ENCODE results near the gene HOMER3.
A peak's percentile ranks its signal among the peaks of the same experiment; 100 is the strongest.
"Not testable (repeated sequence)": the region's sequence is repeated elsewhere in the genome, so short reads cannot be mapped to it uniquely, and the experiment has no call there.

Gene HOMER3

DNA sequence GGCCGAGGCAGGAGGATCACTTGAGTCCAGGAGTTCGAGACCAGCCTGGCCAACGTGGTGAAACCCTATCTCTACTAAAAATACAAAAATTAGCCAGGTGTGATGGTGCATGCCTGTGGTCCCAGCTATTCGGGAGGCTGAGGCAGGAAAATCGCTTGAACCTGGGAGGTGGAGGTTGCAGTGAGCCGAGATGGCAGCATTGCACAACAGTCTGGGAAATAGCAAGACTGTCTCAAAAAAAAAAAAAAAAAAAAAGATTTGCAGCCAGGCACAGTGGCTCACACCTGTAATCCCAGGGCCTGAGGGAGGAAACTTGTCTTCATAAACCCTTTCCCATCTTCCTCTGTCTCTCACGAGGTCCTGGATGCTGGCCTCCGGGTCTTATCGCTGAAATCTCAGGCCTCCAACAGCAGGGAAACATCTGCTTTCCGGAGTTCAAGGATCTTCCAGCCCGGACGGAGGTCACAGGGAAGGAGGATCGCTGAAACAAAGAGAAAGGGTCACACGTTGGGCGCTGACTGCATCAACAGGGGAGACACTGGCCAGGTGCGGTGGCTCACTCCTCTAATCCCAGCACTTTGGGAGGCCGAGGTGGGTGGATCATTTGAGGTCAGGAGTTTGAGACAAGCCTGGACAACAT, 11.5 kb upstream of the HOMER3 start:
- not testable (repeated sequence) for DNase-seq (ENCODE audit: low spot score)

DNA sequence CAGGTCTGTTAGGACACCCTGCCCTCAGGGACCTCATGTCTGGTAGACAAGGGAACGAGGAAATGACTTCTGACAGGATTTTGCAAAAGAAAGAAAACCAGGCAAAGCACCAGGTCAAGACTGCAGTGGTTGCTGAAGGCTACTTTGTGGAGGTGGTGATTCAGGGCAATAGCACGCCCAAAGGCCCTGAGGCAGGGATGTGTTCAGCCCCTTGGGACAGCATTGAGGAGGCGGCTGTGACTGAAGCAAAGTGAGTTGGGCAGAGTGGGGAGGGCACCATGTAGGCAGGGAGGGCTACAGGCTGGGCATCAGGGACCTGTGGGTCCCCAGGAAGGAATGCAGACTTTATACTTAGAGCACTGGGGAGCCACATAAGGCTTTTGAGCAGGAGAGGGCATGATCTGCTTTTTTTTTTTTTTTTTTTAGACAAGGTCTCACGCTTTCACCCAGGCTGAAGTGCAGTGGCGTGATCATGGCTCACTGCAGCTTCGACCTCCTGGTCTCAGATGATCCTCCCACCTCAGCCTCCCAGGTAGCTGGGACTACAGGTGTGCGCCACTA, 10.8 kb upstream of the HOMER3 start:
- DNase-seq (ENCODE audit: low spot score): no peak

DNA sequence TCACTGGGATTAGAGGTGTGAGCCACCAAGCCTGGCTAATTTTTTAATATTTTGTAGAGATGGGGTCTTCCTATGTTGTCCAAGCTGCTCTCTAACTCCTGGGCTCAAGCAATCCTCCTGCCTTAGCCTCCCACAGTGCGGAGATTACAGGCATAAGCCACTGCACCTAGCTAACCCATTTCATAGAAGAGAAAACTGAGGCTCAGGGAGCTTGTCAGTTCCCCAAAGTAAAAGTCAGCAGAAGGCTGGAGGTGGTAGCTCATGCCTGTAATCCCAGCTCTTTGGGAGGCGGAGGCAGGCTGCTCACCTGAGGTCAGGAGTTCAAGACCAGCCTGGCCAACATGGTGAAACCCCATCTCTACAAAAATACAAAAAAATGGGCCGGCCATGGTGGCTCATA, 8.8 kb upstream of the HOMER3 start:
- no peak for DNase-seq (ENCODE audit: low spot score)

DNA sequence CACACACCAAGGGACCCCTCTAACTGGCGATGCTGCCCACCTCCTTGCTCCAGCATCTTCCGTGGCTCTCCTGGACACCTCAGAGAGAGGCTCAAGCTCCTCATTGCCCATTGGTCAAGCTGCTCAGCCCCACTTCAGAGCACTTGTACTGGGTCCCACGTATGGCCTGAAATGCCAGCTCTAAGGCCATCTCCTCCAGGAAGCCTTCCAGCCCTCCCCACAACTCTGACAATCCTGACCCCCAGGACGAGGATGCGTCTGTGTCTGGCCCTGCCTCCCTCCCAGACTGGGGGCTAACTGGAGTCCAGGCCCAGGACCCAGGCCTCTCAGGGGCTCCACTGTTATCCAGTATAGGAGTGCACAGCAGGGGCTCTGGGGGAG, 7.9 kb upstream of the HOMER3 start:
- DNase-seq (ENCODE audit: low spot score): no peak

DNA sequence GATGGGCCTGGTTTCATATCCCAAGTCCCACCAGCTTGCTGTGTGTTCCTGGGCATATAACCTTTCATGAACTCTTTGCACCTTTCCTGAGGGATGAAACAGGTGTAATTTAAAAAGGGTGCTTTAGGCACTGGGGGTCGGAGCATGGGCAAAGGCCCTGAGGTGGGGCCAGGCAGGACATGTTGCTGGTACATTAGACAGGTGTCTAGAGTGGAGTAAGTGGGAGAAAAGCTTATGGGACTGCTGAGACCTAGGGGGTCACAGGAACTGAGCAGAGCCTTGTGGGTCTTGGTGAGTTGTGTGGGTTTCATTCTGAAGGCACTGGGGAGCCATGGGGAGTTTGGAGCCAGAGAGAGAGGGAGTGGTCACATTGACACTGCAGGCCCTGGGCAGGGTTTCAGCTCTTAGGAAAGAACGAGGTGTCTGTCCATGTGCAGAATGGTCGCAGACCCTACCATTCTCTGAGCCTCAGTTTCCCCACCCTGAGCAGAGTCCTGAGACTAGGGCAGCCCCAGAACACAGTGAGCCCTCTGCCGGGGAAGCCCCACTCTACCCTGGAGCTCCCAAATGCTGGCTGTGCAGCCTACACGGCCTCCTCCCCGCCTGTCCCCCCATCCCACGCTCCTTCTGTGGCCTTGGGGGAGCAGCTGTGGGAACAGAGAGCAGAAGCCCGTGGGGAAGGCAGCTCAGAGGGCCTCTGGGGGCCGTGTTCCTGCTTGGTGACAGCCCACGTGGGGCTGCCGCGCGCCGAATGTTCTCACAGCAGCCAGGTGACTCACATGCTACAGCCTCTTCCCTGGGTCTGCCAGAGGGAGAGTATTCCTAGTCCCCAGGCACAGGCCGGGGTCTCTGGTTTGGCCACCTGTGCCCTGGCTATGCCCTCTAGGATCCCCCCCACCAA, 7.3 kb upstream of the HOMER3 start:
- DNase-seq (ENCODE audit: low spot score): no peak

DNA sequence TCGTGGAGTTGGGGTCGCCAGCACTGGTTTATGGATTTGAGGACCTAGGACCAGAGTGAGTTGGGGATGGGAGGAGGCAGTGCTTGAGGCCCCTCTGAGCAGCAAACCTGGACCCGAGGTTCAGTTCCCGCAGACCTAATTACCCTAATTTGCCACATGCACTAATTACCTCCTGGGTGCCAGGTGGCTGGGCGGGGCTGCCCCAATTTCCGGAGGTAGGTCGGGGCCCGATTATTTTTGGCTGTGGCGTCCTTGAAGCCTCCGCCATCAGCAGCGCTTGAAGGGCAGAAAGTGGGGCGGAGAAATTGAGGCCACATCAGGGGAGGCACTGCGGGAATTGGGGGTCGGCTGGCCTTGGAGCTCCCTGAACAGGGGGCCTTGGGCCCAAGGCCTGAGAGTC, 5.9 kb upstream of the HOMER3 start:
- DNase-seq (ENCODE audit: low spot score): no peak

DNA sequence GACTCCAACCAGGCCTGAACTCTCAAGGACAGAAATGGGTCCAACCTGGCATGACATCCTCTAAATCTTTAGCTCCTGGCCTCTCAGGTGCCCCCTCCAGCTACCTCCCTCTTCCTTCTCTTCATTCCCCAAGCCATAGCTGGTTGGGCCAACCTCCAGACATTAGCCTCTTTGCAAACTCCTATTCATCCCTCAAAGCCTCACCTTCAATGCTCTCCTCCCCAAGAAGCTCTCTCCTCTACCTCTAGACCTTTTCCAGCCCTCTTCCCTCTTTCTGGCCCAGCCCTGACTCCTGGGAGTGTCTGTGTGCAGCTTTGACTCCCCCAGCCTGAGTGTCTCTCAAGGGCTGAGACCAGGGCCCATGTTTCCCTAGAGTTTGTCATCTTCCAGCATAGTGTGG, 5.3 kb upstream of the HOMER3 start:
- no peak for DNase-seq (ENCODE audit: low spot score)

DNA sequence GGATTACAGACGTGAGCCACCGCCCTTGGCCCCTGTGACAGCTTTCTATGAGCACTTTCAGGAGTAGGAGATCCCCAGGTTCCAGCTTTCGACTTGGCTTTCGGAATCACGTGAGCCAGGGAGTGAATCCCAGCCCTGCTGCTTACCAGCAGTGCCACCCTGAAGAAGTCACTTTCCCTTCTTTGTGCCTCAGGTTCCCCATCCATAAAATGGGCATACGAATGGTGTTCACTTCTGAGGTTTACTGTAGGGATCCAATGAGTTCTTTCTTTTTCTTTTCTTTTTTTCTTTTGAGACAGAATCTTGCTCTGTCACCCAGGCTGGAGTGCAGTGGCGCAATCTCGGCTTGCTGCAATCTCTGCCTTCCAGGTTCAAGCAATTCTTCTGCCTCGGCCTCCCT, 4.3 kb upstream of the HOMER3 start:
- DNase-seq (ENCODE audit: low spot score): no peak

DNA sequence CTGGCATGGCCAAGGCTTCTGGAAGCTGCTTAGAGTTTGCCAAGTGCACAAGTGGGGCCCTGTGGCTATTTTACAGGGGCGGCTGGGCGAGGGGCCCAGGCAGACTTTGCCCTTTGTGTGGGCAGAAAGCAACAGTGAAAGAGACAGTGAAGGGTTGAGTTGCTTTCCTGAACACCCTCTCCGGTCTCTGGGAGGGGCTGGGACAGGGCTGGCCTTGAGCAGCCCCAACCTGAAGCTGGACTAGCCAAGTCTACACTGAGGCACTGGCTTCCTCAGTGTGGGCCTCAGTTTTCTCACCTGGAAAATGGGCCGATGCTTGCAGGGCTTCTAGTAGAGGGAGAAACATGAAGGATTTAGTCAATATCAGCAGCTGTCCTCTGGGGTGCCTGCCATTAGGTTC, 2.4 kb upstream of the HOMER3 start:
- DNase-seq (ENCODE audit: low spot score): no peak

DNA sequence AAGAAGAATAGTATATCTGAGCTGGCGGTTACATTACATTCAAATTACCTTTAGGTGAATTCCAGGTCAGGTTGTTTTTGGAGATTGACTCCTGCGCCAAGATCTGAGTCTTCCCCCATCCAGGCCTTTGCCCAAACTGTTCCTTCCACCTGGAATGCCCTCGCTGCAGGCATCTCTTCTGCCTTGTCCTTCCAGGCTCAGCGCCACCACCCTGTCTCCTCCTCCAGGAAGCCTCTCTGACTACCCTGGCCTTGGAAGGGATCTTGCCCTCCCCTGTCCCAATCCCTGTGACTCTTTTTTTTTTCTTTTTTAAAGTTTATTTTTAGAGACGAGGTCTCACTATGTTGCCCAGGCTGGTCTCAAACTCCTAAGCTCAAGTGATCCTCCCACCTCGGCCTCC, 1.7 kb upstream of the HOMER3 start:
- DNase-seq (ENCODE audit: low spot score): no peak

DNA sequence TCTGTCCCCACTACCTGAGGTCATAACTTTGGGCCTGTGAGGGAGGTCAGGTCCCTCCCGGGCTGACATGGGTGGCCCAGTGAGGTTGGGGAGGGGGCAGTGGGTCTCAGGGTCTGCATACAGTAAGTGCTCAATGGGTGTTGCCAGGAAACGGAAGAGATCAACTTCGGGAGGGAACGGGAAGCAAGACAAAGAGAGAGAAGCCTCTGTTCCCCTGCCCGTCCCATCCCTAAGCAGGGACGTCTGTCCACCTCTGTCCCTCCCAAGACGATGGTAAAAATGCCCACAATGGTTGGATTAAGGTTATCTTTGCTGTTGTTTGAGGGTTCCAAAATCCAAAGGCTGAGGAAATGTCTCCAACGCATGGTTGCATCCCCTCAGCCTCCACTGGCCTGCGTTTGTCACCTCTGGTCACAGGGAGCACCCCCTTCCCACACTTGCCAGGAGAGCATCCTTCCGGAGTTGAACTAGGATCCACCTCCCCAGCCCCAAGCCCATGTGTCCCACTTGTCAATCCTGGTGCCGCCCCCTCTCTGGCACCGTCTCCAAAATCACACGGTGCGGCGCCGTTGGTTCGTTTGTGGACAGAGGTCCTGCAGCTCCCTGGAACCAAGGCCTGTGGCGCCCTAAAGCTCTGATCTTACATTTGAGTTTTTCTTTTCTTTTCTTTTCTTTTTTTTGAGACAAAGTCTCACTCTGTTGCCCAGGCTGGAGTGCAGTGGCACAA, 774 bp upstream of the HOMER3 start:
- no peak for DNase-seq (ENCODE audit: low spot score)

DNA sequence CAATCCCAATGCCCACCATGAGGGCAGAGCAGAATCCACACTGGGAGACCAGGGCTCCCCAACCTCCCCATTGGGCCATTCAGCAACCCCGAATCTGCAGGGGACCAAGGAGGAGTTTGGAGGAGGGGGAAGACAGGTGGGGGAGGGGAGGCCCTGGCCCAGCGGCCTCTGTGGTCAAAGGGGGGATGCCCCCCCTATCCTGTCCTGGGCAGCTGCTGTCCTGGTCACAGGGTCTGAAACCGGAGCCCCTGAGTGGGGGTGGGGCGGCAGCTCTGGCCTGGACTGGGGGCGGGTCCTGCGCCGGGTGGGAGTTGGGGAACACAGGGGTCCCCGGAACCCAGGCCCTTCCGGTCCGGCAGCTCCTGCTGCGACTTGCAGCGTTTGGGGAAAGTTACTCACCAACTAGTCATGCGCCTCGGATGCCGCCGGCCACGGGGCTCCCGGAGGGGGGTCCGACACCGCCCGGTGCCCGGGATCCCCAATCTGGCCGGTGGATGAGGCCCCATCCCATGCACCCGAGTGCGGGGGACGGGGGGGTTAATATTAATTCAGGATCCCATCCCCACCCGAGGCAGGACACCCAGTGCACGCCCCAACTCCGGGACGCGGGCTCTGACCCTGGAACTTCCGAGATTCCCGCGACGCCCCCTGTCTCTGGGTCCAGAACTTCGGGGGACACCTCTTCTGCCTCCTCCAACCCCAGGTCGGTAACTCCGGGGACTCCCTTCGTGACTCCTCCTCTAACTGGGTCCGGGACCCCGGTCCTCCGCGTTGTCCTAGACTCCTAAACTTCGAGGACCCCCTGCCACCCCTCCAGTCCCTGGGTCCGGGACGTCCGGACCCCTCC, 872 bp downstream of the HOMER3 start:
- no peak for DNase-seq (ENCODE audit: low spot score)

DNA sequence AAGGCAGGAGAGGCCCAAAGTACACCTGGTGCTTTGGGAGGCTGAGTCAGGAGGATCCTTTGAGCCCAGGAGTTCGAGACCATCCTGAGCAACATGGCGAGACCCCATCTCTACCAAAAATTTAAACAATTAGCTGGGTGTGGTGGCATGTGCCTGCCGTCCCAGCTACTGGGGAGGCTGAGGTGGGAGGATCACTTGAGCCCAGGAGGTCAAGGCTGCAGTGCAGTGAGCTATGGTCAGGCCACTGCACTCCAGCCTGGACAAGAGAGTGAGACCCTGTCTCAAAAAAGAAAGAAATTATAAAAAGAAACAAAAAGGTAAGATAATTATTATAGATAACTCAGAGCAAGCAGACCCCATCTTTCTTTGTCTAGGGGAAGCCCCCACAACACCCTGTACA, 1.9 kb downstream of the HOMER3 start:
- no peak for DNase-seq (ENCODE audit: low spot score)

DNA sequence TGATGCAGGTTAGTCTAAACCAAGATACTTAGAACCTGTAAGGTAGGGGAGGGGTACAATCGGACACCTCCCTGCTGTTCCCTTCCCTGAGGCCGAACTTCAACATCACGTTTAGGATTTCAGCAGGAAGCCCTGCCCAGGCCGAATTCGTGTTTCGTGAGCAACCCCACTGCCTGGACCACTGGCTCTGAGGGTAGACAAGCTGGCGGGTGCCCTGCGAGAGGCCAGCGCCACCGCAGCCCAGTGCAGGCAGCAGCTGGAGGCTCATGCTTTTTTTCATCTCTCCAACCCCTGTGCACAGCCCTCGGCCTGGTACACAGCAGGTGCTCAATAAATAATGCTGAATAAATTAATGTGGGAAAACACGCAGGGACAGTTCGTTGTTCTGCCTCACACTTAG, 7.7 kb downstream of the HOMER3 start:
- DNase-seq (ENCODE audit: low spot score): no peak

DNA sequence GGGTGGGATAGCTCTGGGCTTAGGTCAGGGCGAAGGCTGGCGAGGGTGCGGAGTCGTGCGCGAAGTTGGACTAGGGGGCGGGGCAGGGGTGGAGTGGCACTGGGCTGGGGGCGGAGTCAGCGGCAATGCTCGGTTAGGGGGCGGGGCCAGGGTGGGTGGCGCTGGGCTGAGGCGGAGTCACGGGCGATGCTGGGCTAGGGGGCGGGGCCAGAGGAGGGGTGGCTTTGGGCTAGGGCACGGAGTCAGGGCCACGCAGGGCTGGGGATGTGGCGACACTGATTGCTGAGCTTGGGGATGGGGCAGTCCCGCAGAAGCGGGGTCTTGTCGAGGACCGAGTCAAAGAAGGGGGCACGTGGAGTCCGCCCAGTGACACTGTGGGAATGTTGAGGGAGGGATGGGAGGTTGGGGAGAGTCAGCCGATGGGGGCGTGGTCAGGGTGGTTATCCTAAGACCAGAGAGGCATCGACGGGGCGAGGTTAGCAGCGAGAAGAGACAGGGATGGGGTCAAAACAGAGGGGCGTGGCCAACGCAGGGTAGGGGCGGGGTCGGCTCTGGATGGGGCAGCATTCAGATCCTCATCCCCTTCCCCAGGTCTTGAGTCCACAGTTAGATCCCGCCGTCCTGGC, 8.7 kb downstream of the HOMER3 start:
- DNase-seq (ENCODE audit: low spot score): peak; percentile 56

DNA sequence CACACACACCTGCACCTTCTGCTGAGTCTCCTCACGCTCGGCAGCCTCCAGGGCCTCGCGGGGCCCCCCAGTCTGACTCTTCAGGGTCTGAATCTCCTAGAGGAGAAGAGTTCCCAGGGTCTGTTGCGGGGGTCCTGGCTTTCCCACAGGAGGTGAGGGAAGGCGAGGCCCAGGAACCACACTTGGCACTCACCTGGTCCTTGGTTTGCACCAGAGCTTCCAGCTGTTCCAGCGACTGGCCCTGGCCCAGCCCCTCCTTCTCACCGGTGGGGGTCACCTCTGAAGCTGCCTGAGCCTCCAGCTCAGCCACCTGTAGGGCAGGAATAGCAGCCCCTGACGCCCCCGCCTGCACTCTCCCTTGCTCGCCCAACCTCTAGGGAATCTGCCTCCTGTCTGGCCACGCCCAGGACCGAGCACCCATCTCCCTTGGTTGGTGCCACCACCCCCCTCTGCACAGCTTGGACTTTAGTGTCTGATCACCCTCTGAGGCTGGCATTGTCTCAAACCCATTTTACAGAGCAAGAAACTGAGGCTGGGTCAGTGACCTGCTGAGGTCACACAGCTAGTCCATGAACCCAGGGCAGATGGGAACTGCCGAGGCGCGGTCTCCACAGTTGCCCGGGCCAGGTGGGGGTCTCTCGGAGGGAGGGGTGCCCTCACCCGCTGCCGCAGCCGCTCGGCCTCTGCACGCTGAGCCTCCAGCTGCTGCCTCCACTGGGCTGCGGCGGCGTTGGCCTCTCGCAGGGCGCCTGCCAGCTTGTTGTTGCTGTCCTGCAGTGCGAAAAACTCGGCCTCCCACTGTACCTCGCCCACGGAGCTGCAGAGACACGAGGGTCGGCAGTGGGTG, 9.5 kb downstream of the HOMER3 start:
- DNase-seq (ENCODE audit: low spot score): no peak

DNA sequence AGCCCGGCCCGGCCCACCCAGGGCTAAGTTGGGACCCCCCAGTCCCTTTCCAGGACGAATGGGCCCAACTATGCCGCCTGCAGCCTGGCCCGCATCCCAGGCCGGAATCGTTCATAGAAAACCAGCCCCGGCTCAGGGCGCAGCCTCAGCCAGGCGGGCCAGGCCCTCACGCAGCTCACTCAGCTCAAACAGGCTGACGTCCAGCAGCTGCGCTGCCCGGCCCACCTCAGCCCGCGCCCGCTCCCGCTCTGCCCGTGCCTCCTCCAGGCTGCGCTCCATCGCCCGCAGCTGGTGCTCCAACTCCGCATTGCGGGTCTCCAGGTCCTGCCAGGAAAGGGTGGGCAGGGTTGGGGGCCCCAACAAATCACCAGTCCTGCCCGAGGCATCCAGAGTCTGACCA, 11.7 kb downstream of the HOMER3 start:
- no peak for DNase-seq (ENCODE audit: low spot score)

DNA sequence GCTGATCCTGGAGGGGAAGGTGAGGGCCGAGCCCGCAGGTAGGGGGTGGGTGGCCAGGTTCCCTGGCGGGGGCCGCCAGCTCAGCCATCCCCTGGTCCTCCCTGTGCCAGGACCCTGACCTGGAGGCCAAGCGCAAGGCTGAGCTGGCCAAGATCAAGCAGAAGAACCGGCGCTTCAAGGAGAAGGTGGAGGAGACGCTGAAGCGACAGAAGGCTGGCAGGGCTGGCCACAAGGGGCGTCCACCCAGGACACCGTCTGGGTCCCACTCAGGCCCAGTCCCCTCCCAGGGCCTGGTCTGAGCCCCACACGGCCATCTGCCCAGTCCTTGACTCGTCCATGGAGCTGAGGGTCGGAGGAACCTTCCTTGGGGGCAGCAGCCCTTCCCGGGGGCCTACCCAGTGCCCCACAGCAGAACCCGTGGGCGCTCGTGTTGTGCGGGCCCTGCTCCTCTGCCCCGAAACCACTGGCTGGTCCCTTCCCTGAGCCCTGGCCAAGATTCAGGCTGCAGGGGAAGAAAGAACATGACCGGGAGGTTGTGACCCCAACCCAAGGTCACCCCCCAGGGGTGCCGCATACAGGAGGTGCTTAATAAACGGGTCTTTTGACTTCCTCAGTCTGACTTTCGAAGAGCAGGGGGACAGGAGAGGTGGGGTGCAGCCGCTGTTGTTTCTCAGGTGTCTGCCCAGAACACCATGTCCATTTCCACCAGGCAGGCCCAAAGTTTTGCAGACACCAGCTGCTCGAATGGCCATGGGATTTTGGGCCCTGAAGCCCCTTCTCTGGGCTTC, 12.8 kb downstream of the HOMER3 start:
- no peak for DNase-seq (ENCODE audit: low spot score)

DNA sequence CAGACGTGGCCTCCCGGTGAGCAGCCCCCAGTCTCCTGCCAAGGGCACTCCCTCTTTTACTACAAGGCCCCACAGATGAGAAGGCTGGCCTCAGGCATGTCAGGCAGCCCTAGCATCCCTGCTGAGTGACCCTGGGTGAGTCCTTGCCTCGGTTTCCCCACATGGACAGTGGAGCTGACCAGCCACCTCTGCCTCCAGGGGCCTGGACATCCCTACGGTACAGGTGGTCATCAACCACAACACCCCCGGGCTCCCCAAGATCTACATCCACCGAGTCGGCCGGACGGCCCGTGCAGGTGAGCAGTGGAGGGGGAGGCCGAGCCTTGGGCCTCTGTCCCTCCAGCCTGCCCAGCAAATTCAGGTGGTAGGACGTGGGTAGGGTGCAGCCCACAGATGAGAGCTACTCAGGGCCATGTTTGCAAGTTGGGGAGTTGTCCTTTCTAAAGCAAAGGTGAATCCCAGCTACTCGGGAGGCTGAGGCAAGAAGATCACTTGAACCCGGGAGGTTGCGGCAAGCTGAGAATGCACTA, 16.3 kb downstream of the HOMER3 start:
- DNase-seq (ENCODE audit: low spot score): no peak

Data from SW480 (cell line).